SK-N-SH treated with all-trans-retinoic acid at 6 μM for 48 hours (cell line): Measurements from ENCODE around the gene PRR33.

Source experiments
- ATAC-seq: fragments of 200-7000 bp; cut with Tn5 transposase; 3 replicates; pipeline ENCODE4 v1.9.1; 2020; ENCODE audit warnings: mild to moderate bottlenecking, moderate library complexity
- ARNTL ChIP-seq: fragments of 450-650 bp; formaldehyde crosslinking; IDR thresholded peaks from 2 replicates; pipeline ENCODE4 v1.5.0; 2020; ENCODE audit warnings: low read depth, mild to moderate bottlenecking, moderate library complexity, borderline replicate concordance
- BACH2 ChIP-seq: fragments of 250-450 bp; sonication (Bioruptor Pico); IDR thresholded peaks from 2 replicates; pipeline ENCODE4 v1.9.0; 2021; ENCODE audit warnings: mild to moderate bottlenecking, borderline replicate concordance
- CSDC2 ChIP-seq: fragments of 250-450 bp; sonication (Bioruptor Pico); IDR thresholded peaks from 2 replicates; pipeline ENCODE4 v1.5.0; 2020; ENCODE audit warnings: mild to moderate bottlenecking, moderate library complexity
- GLIS3 ChIP-seq: fragments of 250-450 bp; sonication (Bioruptor Pico); IDR thresholded peaks from 2 replicates; pipeline ENCODE4 v1.5.0; 2020; ENCODE audit warnings: mild to moderate bottlenecking, moderate library complexity
- OSR1 ChIP-seq: fragments of 250-450 bp; sonication (Bioruptor Pico); IDR thresholded peaks from 2 replicates; pipeline ENCODE4 v1.8.0; 2022; ENCODE audit warnings: moderate library complexity, mild to moderate bottlenecking, inconsistent platforms
- RARB ChIP-seq: fragments of 250-450 bp; sonication (Bioruptor Pico); IDR thresholded peaks from 2 replicates; pipeline ENCODE4 v1.8.0; 2021; ENCODE audit warnings: mild to moderate bottlenecking, moderate library complexity
- SNAI2 ChIP-seq: fragments of 250-450 bp; sonication (Bioruptor Pico); IDR thresholded peaks from 2 replicates; pipeline ENCODE4 v1.5.0; 2020; ENCODE audit warnings: mild to moderate bottlenecking, moderate library complexity
- TCF4 ChIP-seq: fragments of 250-450 bp; sonication (Bioruptor Pico); IDR thresholded peaks from 2 replicates; pipeline ENCODE4 v1.8.0; 2021; ENCODE audit warnings: mild to moderate bottlenecking, moderate library complexity, borderline replicate concordance
- TOX ChIP-seq: fragments of 250-450 bp; sonication (Bioruptor Pico); IDR thresholded peaks from 2 replicates; pipeline ENCODE4 v1.8.0; 2021; ENCODE audit warnings: mild to moderate bottlenecking, moderate library complexity, borderline replicate concordance
- ZC3H10 ChIP-seq: fragments of 250-450 bp; sonication (Bioruptor Pico); IDR thresholded peaks from 2 replicates; pipeline ENCODE4 v1.5.1; 2021; ENCODE audit warnings: mild to moderate bottlenecking, moderate library complexity
- ZFP3 ChIP-seq: fragments of 250-450 bp; sonication (Bioruptor Pico); IDR thresholded peaks from 2 replicates; pipeline ENCODE4 v1.5.0; 2020; ENCODE audit warnings: mild to moderate bottlenecking, moderate library complexity
- ZFP30 ChIP-seq: fragments of 450-650 bp; formaldehyde crosslinking; IDR thresholded peaks from 2 replicates; pipeline ENCODE4 v1.5.0; 2022; ENCODE audit warnings: mild to moderate bottlenecking, moderate library complexity
- ZNF565 ChIP-seq: fragments of 450-650 bp; formaldehyde crosslinking; conservative IDR thresholded peaks from 2 replicates; pipeline ENCODE4 v1.5.0; 2020; ENCODE audit warnings: low read depth, mild to moderate bottlenecking, moderate library complexity
- TF ChIP-seq, protein P1 (sequence below): fragments of 250-450 bp; sonication (Bioruptor Pico); IDR thresholded peaks from 2 replicates; pipeline ENCODE4 v1.5.1; 2021; ENCODE audit warnings: mild to moderate bottlenecking, moderate library complexity
- TF ChIP-seq, protein P2 (sequence below): fragments of 250-450 bp; sonication (Bioruptor Pico); IDR thresholded peaks from 2 replicates; pipeline ENCODE4 v1.5.1; 2020; ENCODE audit warnings: low read depth, mild to moderate bottlenecking, moderate library complexity
- TF ChIP-seq, protein P3 (sequence below): fragments of 250-450 bp; sonication (Bioruptor Pico); IDR thresholded peaks from 2 replicates; pipeline ENCODE4 v1.5.0; 2020; ENCODE audit warnings: mild to moderate bottlenecking, moderate library complexity
- TF ChIP-seq, protein P4 (sequence below): fragments of 250-450 bp; sonication (Bioruptor Pico); IDR thresholded peaks from 2 replicates; pipeline ENCODE4 v1.8.0; 2020; ENCODE audit warnings: mild to moderate bottlenecking, moderate library complexity, borderline replicate concordance
- TF ChIP-seq, protein P5 (sequence below): fragments of 250-450 bp; sonication (Bioruptor Pico); IDR thresholded peaks from 2 replicates; pipeline ENCODE4 v1.8.0; 2021; ENCODE audit warnings: low read depth, mild to moderate bottlenecking, moderate library complexity, borderline replicate concordance

Gene PRR33

DNA sequence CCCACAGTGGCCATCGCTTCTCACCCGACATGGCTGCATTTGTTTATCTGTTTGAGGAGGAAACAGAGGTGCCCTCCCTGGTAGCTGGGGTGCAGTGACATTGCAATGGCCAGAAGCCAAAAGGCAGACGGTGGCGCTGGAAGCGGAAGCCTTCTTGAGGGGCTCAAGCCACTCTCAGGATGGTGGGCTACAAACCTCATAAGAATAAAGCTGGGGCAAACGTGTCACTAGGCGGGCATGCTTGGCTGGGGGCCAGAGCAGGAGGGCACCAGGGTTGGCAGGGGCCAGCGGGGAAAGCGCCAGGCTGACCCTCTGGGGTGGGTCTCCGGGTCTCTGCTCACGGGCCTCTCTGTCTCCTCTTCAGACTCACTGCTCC lies 40.4 kb upstream of the PRR33 start (continued):
- TF ChIP-seq, protein P1, sequence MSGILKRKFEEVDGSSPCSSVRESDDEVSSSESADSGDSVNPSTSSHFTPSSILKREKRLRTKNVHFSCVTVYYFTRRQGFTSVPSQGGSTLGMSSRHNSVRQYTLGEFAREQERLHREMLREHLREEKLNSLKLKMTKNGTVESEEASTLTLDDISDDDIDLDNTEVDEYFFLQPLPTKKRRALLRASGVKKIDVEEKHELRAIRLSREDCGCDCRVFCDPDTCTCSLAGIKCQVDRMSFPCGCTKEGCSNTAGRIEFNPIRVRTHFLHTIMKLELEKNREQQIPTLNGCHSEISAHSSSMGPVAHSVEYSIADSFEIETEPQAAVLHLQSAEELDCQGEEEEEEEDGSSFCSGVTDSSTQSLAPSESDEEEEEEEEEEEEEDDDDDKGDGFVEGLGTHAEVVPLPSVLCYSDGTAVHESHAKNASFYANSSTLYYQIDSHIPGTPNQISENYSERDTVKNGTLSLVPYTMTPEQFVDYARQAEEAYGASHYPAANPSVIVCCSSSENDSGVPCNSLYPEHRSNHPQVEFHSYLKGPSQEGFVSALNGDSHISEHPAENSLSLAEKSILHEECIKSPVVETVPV (CRISPR knock-in tag): no peak
- no peak for TF ChIP-seq OSR1 (CRISPR knock-in tag)

DNA sequence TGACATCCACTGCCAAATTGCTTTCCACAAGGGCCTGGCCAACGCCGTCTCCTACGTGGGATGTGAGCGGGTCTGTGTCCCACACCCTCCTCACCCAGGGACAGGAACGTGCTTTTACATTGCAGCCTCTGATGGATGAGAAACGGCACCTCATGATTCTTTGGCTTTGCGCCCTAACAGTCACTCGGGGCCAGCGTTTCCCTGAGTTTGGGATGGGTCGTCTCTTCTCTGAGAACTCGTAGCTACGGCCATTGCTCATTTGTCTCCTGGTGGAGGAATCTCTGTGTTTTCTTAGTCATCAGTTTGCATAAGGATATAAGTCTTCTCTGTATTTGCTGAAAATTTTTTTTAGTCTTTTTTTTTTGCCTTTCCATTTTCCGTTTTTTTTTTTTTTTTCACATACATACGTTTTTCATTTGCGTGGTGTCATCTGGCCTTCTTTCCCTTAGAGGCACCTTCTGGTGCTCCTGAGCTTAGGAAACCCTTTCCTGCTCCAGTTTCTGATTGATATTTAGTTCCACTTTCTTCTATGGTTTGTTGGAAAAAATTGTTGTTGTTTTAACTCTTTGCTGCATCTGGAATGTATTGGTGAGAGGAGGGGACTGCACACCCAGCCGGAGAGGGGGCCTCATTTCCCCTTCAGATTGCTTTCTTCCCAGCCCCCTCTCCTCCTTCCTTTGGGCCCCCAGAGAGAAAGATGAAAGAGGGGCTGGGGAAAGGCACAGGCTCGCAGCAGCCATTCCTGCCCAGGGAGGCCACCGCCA lies 39.8 kb upstream of the PRR33 start:
- TF ChIP-seq BACH2 (no peak), ZFP30 (CRISPR knock-in tag) (no peak), RARB (CRISPR knock-in tag) (no peak), TCF4 (CRISPR knock-in tag) (no peak)
- TF ChIP-seq, protein P2, sequence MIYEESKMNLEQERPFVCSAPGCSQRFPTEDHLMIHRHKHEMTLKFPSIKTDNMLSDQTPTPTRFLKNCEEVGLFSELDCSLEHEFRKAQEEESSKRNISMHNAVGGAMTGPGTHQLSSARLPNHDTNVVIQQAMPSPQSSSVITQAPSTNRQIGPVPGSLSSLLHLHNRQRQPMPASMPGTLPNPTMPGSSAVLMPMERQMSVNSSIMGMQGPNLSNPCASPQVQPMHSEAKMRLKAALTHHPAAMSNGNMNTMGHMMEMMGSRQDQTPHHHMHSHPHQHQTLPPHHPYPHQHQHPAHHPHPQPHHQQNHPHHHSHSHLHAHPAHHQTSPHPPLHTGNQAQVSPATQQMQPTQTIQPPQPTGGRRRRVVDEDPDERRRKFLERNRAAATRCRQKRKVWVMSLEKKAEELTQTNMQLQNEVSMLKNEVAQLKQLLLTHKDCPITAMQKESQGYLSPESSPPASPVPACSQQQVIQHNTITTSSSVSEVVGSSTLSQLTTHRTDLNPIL (CRISPR knock-in tag): no peak
- TF ChIP-seq, protein P3, sequence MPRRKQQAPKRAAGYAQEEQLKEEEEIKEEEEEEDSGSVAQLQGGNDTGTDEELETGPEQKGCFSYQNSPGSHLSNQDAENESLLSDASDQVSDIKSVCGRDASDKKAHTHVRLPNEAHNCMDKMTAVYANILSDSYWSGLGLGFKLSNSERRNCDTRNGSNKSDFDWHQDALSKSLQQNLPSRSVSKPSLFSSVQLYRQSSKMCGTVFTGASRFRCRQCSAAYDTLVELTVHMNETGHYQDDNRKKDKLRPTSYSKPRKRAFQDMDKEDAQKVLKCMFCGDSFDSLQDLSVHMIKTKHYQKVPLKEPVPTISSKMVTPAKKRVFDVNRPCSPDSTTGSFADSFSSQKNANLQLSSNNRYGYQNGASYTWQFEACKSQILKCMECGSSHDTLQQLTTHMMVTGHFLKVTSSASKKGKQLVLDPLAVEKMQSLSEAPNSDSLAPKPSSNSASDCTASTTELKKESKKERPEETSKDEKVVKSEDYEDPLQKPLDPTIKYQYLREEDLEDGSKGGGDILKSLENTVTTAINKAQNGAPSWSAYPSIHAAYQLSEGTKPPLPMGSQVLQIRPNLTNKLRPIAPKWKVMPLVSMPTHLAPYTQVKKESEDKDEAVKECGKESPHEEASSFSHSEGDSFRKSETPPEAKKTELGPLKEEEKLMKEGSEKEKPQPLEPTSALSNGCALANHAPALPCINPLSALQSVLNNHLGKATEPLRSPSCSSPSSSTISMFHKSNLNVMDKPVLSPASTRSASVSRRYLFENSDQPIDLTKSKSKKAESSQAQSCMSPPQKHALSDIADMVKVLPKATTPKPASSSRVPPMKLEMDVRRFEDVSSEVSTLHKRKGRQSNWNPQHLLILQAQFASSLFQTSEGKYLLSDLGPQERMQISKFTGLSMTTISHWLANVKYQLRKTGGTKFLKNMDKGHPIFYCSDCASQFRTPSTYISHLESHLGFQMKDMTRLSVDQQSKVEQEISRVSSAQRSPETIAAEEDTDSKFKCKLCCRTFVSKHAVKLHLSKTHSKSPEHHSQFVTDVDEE (CRISPR knock-in tag): no peak
- ATAC-seq: no peak

DNA sequence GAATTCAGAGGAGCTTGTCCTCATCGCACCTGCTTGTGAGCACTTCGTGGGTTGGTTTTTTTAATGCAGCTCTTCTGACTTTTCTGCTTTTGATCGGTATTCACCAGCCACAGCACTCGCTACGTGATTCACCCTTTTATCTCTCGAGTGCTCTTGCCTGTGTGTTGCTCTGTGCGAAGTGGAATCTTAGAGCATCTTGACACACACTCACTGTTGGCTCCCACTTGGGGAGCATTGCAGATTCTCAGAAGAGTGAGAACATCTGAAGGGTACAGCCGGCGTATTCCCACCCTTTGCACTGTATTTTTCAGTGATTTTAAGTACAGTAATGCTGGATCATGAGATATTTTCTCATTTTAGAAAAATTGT lies 38.8 kb upstream of the PRR33 start:
- no peak for ATAC-seq
- TF ChIP-seq TCF4 (CRISPR knock-in tag): no peak
- no peak for TF ChIP-seq BACH2
- TF ChIP-seq TOX (CRISPR knock-in tag): no peak
- no peak for TF ChIP-seq GLIS3 (CRISPR knock-in tag)
- no peak for TF ChIP-seq ARNTL (CRISPR knock-in tag)
- TF ChIP-seq SNAI2 (CRISPR knock-in tag): no peak
- no peak for TF ChIP-seq OSR1 (CRISPR knock-in tag)
- TF ChIP-seq, all 23 proteins: peak for 0

DNA sequence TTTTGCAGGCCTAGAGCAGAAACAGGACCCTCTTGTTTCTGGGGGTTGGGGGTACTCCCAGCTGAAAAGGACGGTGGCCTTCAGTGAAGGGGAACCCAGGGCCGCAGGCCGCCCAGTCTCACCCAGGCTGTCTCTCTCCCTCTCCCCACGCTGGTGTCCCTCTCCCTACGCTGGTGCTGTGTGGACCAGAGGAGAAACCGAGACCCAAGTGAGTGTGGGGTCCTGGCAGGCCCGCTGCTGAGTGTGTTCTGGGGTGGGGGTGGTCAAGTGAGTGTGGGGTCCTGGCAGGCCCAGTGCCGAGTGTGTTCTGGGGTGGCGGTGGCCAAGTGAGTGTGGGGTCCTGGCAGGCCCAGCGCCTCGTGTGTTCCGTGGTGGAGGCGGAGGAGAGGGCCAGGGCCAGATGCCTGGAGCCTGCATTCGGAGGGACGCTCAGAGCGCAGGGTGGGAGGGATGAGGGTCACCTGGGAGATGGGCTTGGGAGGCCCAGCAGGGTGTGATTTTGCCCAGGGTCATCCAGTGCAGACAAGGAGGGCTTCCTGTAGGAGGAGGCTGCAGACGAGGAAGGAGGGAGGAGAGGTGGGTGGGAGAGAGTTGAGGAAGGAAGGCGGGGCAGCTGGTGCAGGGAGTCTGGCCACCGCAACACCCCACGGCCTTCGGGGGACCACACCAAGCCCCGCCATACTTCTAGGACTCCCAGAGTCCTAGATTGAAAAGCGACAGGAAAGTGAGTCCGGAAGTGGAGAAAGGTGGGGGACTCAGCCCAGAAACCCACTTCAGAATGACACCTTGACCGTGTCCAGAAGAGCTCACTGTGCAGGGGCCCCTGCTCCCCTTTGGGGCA lies 38.1 kb upstream of the PRR33 start:
- TF ChIP-seq TCF4 (CRISPR knock-in tag) (no peak), RARB (CRISPR knock-in tag) (no peak), ZC3H10 (CRISPR knock-in tag) (no peak), TOX (CRISPR knock-in tag) (no peak), ZNF565 (CRISPR knock-in tag) (no peak), SNAI2 (CRISPR knock-in tag) (no peak), ARNTL (CRISPR knock-in tag) (no peak), ZFP30 (CRISPR knock-in tag) (no peak), ZFP3 (no peak), CSDC2 (CRISPR knock-in tag) (no peak)
- TF ChIP-seq, protein P3 (CRISPR knock-in tag): no peak
- TF ChIP-seq, protein P1 (CRISPR knock-in tag): no peak
- TF ChIP-seq, protein P4, sequence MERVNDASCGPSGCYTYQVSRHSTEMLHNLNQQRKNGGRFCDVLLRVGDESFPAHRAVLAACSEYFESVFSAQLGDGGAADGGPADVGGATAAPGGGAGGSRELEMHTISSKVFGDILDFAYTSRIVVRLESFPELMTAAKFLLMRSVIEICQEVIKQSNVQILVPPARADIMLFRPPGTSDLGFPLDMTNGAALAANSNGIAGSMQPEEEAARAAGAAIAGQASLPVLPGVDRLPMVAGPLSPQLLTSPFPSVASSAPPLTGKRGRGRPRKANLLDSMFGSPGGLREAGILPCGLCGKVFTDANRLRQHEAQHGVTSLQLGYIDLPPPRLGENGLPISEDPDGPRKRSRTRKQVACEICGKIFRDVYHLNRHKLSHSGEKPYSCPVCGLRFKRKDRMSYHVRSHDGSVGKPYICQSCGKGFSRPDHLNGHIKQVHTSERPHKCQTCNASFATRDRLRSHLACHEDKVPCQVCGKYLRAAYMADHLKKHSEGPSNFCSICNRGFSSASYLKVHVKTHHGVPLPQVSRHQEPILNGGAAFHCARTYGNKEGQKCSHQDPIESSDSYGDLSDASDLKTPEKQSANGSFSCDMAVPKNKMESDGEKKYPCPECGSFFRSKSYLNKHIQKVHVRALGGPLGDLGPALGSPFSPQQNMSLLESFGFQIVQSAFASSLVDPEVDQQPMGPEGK (CRISPR knock-in tag): no peak
- TF ChIP-seq, protein P5, sequence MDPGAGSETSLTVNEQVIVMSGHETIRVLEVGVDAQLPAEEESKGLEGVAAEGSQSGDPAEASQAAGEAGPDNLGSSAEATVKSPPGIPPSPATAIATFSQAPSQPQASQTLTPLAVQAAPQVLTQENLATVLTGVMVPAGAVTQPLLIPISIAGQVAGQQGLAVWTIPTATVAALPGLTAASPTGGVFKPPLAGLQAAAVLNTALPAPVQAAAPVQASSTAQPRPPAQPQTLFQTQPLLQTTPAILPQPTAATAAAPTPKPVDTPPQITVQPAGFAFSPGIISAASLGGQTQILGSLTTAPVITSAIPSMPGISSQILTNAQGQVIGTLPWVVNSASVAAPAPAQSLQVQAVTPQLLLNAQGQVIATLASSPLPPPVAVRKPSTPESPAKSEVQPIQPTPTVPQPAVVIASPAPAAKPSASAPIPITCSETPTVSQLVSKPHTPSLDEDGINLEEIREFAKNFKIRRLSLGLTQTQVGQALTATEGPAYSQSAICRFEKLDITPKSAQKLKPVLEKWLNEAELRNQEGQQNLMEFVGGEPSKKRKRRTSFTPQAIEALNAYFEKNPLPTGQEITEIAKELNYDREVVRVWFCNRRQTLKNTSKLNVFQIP: no peak
- no peak for ATAC-seq
